ENCODE data around the gene RNASEH1.

DNA sequence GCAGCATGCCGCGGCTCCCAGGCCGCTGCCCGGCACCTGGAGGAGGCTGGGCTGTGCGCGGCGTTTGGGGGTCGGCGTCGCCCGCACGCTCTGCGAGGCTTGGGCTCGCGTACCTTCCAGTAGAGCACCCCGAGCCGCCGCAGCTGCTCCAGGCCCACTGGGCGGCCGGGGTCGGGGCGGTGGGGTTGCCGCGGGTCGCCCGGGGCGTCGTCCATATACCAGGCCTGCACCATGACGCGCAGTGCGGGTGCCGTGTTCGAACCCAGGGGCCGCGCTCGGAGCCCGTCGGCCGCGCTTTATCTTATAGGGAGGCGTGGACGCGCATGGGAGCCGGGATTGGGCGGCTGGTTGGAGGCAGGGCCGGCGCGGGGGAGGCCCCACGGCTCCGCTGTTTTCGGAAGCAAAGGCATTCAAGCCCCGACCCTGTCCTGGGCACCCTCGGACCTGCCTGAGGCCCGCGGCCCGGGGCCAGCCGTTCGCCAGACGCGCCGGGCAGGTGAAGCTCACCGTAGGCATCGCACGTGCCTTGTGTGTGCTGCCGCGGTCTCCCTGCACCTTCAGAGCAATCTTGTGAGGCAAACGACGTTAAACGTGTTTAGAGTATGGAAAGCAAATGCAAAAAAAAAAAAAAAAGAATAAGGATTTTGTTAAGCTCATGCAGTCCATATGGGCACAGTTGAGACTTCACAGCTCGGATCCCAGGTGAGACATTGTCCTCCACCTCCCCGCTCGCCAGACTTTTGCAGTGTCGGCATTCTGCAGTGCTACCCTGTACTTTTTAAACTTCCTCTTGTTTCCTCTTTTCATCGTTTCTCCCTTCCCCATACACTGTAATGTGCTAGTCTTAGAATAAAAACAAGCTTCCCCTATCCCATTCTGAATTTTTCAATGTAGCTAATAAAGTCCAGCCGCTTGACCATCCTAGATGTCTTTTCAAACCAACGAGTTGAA lies 38.6 kb downstream of the RNASEH1 start, which contains the start of gene ADI1:
- TF ChIP-seq, protein P1, sequence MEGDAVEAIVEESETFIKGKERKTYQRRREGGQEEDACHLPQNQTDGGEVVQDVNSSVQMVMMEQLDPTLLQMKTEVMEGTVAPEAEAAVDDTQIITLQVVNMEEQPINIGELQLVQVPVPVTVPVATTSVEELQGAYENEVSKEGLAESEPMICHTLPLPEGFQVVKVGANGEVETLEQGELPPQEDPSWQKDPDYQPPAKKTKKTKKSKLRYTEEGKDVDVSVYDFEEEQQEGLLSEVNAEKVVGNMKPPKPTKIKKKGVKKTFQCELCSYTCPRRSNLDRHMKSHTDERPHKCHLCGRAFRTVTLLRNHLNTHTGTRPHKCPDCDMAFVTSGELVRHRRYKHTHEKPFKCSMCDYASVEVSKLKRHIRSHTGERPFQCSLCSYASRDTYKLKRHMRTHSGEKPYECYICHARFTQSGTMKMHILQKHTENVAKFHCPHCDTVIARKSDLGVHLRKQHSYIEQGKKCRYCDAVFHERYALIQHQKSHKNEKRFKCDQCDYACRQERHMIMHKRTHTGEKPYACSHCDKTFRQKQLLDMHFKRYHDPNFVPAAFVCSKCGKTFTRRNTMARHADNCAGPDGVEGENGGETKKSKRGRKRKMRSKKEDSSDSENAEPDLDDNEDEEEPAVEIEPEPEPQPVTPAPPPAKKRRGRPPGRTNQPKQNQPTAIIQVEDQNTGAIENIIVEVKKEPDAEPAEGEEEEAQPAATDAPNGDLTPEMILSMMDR (conservative IDR thresholded peaks at IDR 0.05 in 1 of 2, IDR thresholded peaks at IDR 0.05 in 1 of 2; ENCODE audit: low read depth in 1 of 2, low read length in 2 of 2): no peak
- no peak for TF ChIP-seq EZH2 (IDR thresholded peaks at IDR 0.05; ENCODE audit: low read length, missing control alignments)

Measured in fibroblast of lung (primary cell).